Measurements from ENCODE around the gene TSC22D4.

Gene TSC22D4

GRCh38 chr7:100465702-100466311 is 13.2 kb downstream of the TSC22D4 start:
- Mint-ChIP-seq H3K27me3 (ENCODE audit: low read depth) (no peaks in the 10 kb centered on the region), H3K36me3 (ENCODE audit: low read depth) (peaks cover 9% of the 10 kb centered on the region), H3K4me1 (peaks cover 26% of the 10 kb centered on the region), H3K27ac (peak overlapping the region; percentile 54 to 87 (median 78)), H3K4me3 (peak overlapping the region in 1 of 3 experiments; percentile 40), H3K9me3 (no peaks in the 10 kb centered on the region)
- peak; percentile 59 to 61 (median 60) for TF ChIP-seq CTCF (IDR thresholded peaks at IDR 0.05; ENCODE audit: unreplicated experiment in 3 of 3)

GRCh38 chr7:100465299-100465698 is 13.7 kb downstream of the TSC22D4 start:
- no peaks in the 10 kb centered on the region for H3K9me3 Mint-ChIP-seq
- H3K36me3 Mint-ChIP-seq (ENCODE audit: low read depth) = peaks cover 9% of the 10 kb centered on the region
- peak overlapping the region in 1 of 3 experiments; percentile 40 for H3K4me3 Mint-ChIP-seq
- TF ChIP-seq CTCF (IDR thresholded peaks at IDR 0.05; ENCODE audit: unreplicated experiment in 3 of 3) = no peak
- no peaks in the 10 kb centered on the region for H3K27me3 Mint-ChIP-seq (ENCODE audit: low read depth)
- peaks cover 22% of the 10 kb centered on the region for H3K4me1 Mint-ChIP-seq
- peak overlapping the region in 2 of 3 experiments; percentile 54 to 77 for H3K27ac Mint-ChIP-seq

- no peak overlapping the region for H3K4me3 Mint-ChIP-seq
- peak overlapping the region in 1 of 3 experiments; percentile 41 for H3K27ac Mint-ChIP-seq
- no peak for TF ChIP-seq CTCF (IDR thresholded peaks at IDR 0.05; ENCODE audit: unreplicated experiment in 3 of 3)
- H3K36me3 Mint-ChIP-seq (ENCODE audit: low read depth) = peaks cover 9% of the 10 kb centered on the region
- no peaks in the 10 kb centered on the region for H3K9me3 Mint-ChIP-seq
- H3K27me3 Mint-ChIP-seq (ENCODE audit: low read depth) = no peaks in the 10 kb centered on the region
- peaks cover 22% of the 10 kb centered on the region for H3K4me1 Mint-ChIP-seq
These were observed 14.2 kb downstream of the TSC22D4 start for GRCh38 chr7:100464791-100465190.

GRCh38 chr7:100464210-100464660 is 14.8 kb downstream of the TSC22D4 start, which contains the start of gene SPACDR:
Gene SPACDR (minus strand): TSS chr7:100464260. CDS start chr7:100464025, 235 bp downstream.
- peaks cover 9% of the 10 kb centered on the region for H3K36me3 Mint-ChIP-seq (ENCODE audit: low read depth)
- peaks cover 22% of the 10 kb centered on the region for H3K4me1 Mint-ChIP-seq
- H3K9me3 Mint-ChIP-seq = no peaks in the 10 kb centered on the region
- no peak within 1 kb of the TSS for H3K4me3 Mint-ChIP-seq
- no peaks in the 10 kb centered on the region for H3K27me3 Mint-ChIP-seq (ENCODE audit: low read depth)
- no peak for TF ChIP-seq CTCF (IDR thresholded peaks at IDR 0.05; ENCODE audit: unreplicated experiment in 3 of 3)
- H3K27ac Mint-ChIP-seq = peak within 1 kb of the TSS in 2 of 3 experiments; percentile 41 to 75

- TF ChIP-seq CTCF (IDR thresholded peaks at IDR 0.05; ENCODE audit: unreplicated experiment in 3 of 3) = no peak
- H3K27ac Mint-ChIP-seq = no peak overlapping the region
- peaks cover 12% of the 10 kb centered on the region for H3K4me1 Mint-ChIP-seq
- H3K27me3 Mint-ChIP-seq (ENCODE audit: low read depth) = no peaks in the 10 kb centered on the region
- H3K36me3 Mint-ChIP-seq (ENCODE audit: low read depth) = peaks cover 8% of the 10 kb centered on the region
- H3K9me3 Mint-ChIP-seq = no peaks in the 10 kb centered on the region
- no peak overlapping the region for H3K4me3 Mint-ChIP-seq
These were observed 22.0 kb downstream of the TSC22D4 start for GRCh38 chr7:100457033-100457432.

GRCh38 chr7:100456562-100456961 is 22.5 kb downstream of the TSC22D4 start:
- H3K4me1 Mint-ChIP-seq = peaks cover 12% of the 10 kb centered on the region
- no peak for TF ChIP-seq CTCF (IDR thresholded peaks at IDR 0.05; ENCODE audit: unreplicated experiment in 3 of 3)
- no peaks in the 10 kb centered on the region for H3K27me3 Mint-ChIP-seq (ENCODE audit: low read depth)
- peak overlapping the region in 1 of 3 experiments; percentile 31 for H3K27ac Mint-ChIP-seq
- H3K9me3 Mint-ChIP-seq = no peaks in the 10 kb centered on the region
- no peak overlapping the region for H3K4me3 Mint-ChIP-seq
- peaks cover 5% of the 10 kb centered on the region for H3K36me3 Mint-ChIP-seq (ENCODE audit: low read depth)

All from nephron (organoid).